SJSA1 (cell line): ENCODE measurements around the gene BTNL9. TPM values are rescaled to one million over a fixed set of nuclear protein-coding genes. Genes with fewer than 3 reads are reported as not detected.
"Not testable (repeated sequence)": the region's sequence is repeated elsewhere in the genome, so short reads cannot be mapped to it uniquely, and the experiment has no call there.

Experiments
- DNase-seq, 2 experiments: peaks; one replicate each; pipeline ENCODE4 v3.0.0-alpha.2; 2015 to 2020; ENCODE audit warnings: low spot score in 2 of 2, low read depth in 1 of 2
- H3K27ac ChIP-seq: fragments of 250-450 bp; sonication (Bioruptor Pico); 2 replicates; pipeline ENCODE4 v1.5.1; 2020; ENCODE audit warnings: mild to moderate bottlenecking, moderate library complexity
- H3K27me3 ChIP-seq: fragments of 250-450 bp; sonication (Bioruptor Pico); replicated peaks from 2 replicates; pipeline ENCODE4 v1.5.1; 2020; ENCODE audit warnings: mild to moderate bottlenecking, moderate library complexity
- H3K36me3 ChIP-seq: fragments of 250-450 bp; sonication (Bioruptor Pico); 2 replicates; pipeline ENCODE4 v1.5.1; 2020; ENCODE audit warnings: mild to moderate bottlenecking
- H3K4me1 ChIP-seq: fragments of 250-450 bp; sonication (Bioruptor Pico); replicated peaks from 2 replicates; pipeline ENCODE4 v1.6.1; 2021; ENCODE audit warnings: mild to moderate bottlenecking
- H3K4me3 ChIP-seq: fragments of 250-450 bp; sonication (Bioruptor Pico); 2 replicates; pipeline ENCODE4 v1.5.1; 2020; ENCODE audit warnings: mild to moderate bottlenecking
- H3K9me3 ChIP-seq: fragments of 250-450 bp; sonication (Bioruptor Pico); replicated peaks from 2 replicates; pipeline ENCODE4 v1.5.1; 2020; ENCODE audit warnings: mild to moderate bottlenecking
- total RNA-seq: library from RNA; depleted of rRNA; stranded (reverse); fragments of >200 nt; shearing (Covaris generic); gene quantifications from 2 replicates; pipeline ENCODE4 v1.2.3, GENCODE V29; 2014

The BTNL9 gene
- total RNA-seq, 1 experiment from 2014 or later, result not detected

DNA sequence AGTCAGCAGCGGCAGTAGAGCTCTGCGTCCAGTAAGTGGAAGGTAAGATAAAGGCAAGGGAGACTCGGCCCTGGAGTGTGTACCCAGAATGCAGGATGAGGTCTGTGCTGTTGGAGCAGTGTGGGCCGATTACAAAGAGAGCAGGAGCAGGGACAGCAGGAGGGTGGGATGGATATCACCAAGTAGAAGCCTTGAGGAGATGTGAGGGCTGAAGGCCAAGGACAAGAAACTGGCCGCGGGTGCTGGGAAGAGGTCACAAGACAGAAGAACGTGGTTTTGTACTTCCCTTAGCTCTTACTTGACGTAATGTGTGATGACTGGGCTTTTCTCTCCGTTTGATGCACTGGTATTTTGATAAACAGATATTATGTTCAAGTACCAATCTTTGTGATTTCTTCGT lies 47.2 kb downstream of the BTNL9 start:
- Histone ChIP-seq H3K4me3 (no peak overlapping the region), H3K4me1 (no peaks in the 10 kb centered on the region), H3K27me3 (peaks cover 27% of the 10 kb centered on the region), H3K36me3 (no peaks in the 10 kb centered on the region), H3K9me3 (no peaks in the 10 kb centered on the region), H3K27ac (no peak overlapping the region)
- DNase-seq, result no peak

DNA sequence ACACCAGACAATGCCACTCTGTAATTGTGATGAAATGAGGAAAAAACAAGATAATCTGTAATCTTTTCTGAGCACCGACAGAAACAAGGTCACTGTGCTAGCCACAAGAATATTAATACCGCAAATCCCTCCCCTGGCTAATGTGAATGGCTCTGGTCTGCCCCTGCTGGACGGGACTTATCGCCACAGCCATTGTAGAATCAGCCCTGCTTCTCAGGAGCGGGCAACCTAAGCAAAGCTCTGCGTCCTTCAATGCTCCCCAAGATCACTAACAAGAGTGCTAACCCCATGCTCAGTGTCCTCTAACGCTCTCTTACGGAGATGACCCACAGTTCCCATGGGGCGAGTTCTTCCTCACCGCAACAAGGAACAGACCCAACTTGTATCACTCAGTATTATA lies 48.2 kb downstream of the BTNL9 start:
- Histone ChIP-seq H3K27ac (no peak overlapping the region), H3K4me1 (no peaks in the 10 kb centered on the region), H3K27me3 (peaks cover 25% of the 10 kb centered on the region), H3K9me3 (no peaks in the 10 kb centered on the region), H3K4me3 (no peak overlapping the region), H3K36me3 (no peaks in the 10 kb centered on the region)
- no peak for DNase-seq

GRCh38 chr5:181092428-181092827 lies 52.4 kb downstream of the BTNL9 start:
- no peak for DNase-seq
- no peaks in the 10 kb centered on the region for H3K36me3 ChIP-seq
- 0 out of 2 replicates have a peak, but pooled peaks cover 2% of the 10 kb centered on the region for H3K27me3 ChIP-seq

GRCh38 chr5:181095162-181095561 lies 55.1 kb downstream of the BTNL9 start:
- H3K4me1 ChIP-seq, H3K27ac ChIP-seq, H3K4me3 ChIP-seq, H3K9me3 ChIP-seq, DNase-seq, H3K36me3 ChIP-seq: not testable (repeated sequence)
- peaks cover 17% of the 10 kb centered on the region for H3K27me3 ChIP-seq

More at GRCh38 chr5:181092428-181092827, 52.4 kb downstream of the BTNL9 start:
- H3K9me3 ChIP-seq, result no peaks in the 10 kb centered on the region
- no peaks in the 10 kb centered on the region for H3K4me1 ChIP-seq
- H3K4me3 ChIP-seq, result no peak overlapping the region
- H3K27ac ChIP-seq, result no peak overlapping the region

DNA sequence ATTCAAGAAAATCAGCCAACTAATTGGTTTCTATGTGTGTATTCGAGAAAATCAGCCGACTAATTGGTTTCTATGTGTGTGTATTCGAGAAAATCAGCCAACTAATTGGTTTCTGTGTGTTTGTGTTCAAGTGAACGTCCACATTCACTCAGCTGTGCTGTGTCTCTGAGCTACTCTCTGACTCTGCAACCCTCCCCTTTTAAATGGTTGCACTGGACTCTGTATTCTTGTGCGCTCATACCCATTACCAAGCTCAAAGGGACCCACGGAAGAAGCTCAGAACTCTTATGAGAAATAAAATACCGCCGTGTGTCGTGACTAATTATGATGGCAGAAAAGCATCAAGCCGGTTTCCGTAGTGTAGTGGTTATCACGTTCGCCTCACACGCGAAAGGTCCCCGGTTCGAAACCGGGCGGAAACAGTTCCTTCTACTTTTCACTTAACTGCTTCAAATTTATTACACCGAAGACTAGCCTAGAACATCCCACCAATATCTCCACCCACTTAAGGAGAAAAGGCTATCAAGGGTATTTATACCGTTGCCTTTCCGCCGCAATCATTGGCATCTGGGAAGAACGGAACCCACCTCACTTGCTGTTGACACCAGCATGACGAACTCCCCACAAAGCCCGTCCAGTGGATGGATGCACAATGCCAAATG lies 56.8 kb downstream of the BTNL9 start:
- H3K9me3 ChIP-seq, H3K36me3 ChIP-seq, H3K27ac ChIP-seq, H3K4me3 ChIP-seq, H3K4me1 ChIP-seq, DNase-seq: not testable (repeated sequence)
- H3K27me3 ChIP-seq, result peaks cover 21% of the 10 kb centered on the region

DNA sequence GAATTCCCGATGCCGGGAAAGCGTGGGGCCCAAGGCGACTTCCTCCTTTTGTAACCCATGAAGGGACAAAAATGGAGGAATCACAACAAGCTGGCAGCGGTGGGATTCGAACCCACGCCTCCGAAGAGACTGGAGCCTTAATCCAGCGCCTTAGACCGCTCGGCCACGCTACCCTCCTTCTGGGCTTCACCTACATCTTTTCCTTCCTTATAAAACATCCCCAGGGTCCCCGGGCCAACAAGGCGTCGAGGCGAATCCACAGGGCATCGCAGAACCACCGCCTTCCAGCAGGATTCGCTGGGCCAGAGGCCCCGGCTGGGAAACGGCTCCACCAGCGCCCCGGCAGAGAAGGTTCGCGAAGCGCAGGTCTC lies 57.3 kb downstream of the BTNL9 start:
- H3K4me1 ChIP-seq, H3K4me3 ChIP-seq, DNase-seq, H3K27ac ChIP-seq, H3K36me3 ChIP-seq, H3K9me3 ChIP-seq: not testable (repeated sequence)
- peaks cover 21% of the 10 kb centered on the region for H3K27me3 ChIP-seq

GRCh38 chr5:181097759-181098491 lies 57.9 kb downstream of the BTNL9 start:
- not testable (repeated sequence) for H3K27ac ChIP-seq, H3K36me3 ChIP-seq, H3K4me1 ChIP-seq, DNase-seq, H3K4me3 ChIP-seq, H3K9me3 ChIP-seq
- peaks cover 21% of the 10 kb centered on the region for H3K27me3 ChIP-seq

- DNase-seq, result no peak
- H3K4me3 ChIP-seq, result no peak overlapping the region
- H3K4me1 ChIP-seq, result 0 out of 2 replicates have a peak, but pooled peaks cover 3% of the 10 kb centered on the region
- 0 out of 2 replicates have a peak, but pooled peaks cover 3% of the 10 kb centered on the region for H3K9me3 ChIP-seq
- H3K27me3 ChIP-seq, result peaks cover 24% of the 10 kb centered on the region
- H3K27ac ChIP-seq, result no peak overlapping the region
- no peaks in the 10 kb centered on the region for H3K36me3 ChIP-seq
These were observed 58.9 kb downstream of the BTNL9 start for GRCh38 chr5:181098762-181099601.

- no peak overlapping the region for H3K27ac ChIP-seq
- H3K9me3 ChIP-seq, result 0 out of 2 replicates have a peak, but pooled peaks cover 3% of the 10 kb centered on the region
- no peaks in the 10 kb centered on the region for H3K36me3 ChIP-seq
- 0 out of 2 replicates have a peak, but pooled peaks cover 3% of the 10 kb centered on the region for H3K4me1 ChIP-seq
- H3K27me3 ChIP-seq, result peaks cover 27% of the 10 kb centered on the region
- H3K4me3 ChIP-seq, result no peak overlapping the region
- peak in 1 of 2 experiments; percentile 38 for DNase-seq
These were observed 59.6 kb downstream of the BTNL9 start for GRCh38 chr5:181099602-181100086.

- Histone ChIP-seq H3K27ac (no peak overlapping the region), H3K4me3 (no peak overlapping the region), H3K4me1 (0 out of 2 replicates have a peak, but pooled peaks cover 3% of the 10 kb centered on the region), H3K9me3 (0 out of 2 replicates have a peak, but pooled peaks cover 3% of the 10 kb centered on the region), H3K27me3 (peaks cover 25% of the 10 kb centered on the region), H3K36me3 (no peaks in the 10 kb centered on the region)
- peak; percentile 21 to 44 for DNase-seq
These were observed 60.2 kb downstream of the BTNL9 start for GRCh38 chr5:181100121-181100875.

GRCh38 chr5:181101030-181101641 lies 61.1 kb downstream of the BTNL9 start:
- H3K4me3 ChIP-seq, DNase-seq: not testable (repeated sequence)

GRCh38 chr5:181101930-181102674 lies 62.0 kb downstream of the BTNL9 start:
- not testable (repeated sequence) for H3K4me1 ChIP-seq, DNase-seq, H3K4me3 ChIP-seq, H3K36me3 ChIP-seq, H3K27ac ChIP-seq, H3K9me3 ChIP-seq
- H3K27me3 ChIP-seq, result peaks cover 29% of the 10 kb centered on the region

More at GRCh38 chr5:181101030-181101641, 61.1 kb downstream of the BTNL9 start:
- not testable (repeated sequence) for H3K9me3 ChIP-seq, H3K36me3 ChIP-seq, H3K27ac ChIP-seq, H3K4me1 ChIP-seq
- peaks cover 25% of the 10 kb centered on the region for H3K27me3 ChIP-seq
